NK-92 (cell line): ENCODE results near the gene MYD88.
"Not testable (repeated sequence)": the region's sequence is repeated elsewhere in the genome, so short reads cannot be mapped to it uniquely, and the experiment has no call there.

Source experiments
- DNase-seq: peaks from one replicate; lab custom pipeline; 2025; ENCODE audit not compliant: unreplicated experiment; lab: John Stamatoyannopoulos, UW

MYD88 gene

DNA sequence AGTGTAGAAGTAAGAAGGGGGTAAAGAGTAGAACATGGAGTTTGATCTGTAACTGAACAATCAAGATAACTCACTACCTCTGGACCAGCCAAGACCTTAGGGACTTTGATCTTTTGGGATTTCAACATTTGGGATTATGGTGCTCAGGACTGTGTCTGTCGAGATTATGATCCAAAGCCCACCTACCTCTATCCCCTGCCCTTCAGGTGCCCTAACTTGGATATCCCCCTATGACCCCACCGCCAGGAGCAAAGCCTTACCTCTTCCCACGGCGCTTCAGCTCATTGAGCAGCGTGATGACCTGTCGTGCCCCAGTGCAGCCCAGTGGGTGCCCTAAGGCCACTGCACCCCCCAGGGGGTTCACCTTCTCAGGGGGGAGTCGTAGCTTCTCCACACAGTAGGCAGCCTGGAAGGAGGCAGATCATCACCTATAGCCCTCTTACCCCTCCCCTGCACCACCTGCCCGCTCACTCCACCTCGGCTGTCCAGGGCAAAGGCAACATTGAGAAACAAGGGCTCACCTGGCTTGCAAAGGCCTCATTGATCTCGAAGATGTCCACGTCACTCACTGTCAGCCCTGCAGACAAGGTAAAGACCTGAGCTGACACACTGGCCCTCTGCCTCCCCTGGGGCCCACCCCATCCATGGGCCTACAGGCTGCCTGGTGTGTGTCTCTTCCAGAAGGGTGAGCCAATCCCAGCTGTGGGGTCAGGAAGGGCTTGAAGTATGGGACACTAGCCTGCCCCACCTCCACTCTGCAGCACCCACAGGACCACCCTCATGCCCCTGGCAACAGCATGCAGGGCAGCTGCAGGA lies 12.9 kb upstream of the MYD88 start:
- DNase-seq = no peak

DNA sequence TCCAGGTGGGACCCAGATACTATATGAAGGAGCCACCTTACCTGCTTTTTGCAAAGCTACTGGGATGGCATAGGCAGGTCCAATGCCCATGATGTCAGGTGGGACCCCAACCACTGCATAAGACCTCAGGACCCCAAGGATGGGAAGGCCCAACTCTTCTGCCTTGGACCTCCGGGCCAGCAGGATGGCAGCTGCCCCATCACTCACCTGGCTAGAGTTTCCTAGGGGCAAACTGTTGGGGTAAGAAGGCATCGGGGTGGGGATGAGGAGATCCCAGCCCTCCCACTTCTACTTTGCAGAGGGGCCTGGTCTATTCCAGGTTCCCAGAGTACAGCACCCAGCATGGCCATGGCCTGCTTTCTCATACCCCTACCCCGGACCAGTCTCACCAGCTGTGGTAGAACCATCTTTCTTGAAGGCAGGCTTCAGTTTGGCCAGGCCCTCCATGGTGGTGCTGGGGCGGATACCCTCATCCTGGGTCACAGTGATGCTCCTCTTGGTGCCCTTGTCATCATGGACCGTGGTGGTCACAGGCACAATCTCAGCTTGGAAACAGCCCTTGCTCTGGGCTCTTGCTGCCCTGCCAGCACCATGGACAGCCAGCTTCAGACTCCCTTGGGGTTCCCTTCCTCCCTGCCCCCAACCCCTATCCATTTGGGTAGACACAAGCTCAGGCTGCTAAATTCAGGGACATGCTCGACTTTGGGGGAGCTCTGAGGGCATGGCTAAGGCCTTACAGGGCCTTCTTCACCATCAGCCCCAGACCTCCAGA lies 12.2 kb upstream of the MYD88 start:
- no peak for DNase-seq

DNA sequence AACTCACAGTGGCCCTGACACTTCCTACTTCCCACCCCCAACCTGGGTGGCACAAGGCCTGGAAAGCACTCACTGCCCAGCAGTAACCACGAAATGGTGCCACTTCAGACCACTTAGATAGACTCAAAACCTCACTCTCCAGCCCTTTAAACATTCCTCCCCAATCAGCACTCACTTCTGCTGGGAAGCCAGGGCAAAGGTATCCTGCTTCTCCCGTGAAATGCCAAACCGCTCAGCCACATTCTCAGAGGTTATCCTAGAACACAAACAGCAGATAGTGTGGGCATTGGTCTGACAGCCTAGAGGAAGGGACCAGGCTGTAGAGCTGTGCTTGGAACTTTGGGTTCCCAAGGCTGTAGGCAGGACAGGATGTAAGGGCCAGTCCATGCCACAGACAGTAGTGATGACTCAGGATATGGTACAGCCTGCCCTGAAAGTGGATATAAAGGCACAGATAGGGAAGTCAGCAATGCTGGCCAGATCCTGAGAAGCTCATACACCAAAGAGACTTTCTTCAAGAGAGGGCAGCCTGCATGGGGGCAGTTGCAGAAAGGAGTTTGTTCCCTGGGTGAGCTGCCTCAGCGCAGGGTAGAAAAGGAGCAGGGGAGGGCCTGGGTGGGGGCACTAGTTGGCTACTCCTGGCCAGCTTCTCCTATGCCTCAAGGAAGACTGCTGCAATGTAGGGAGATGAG lies 10.7 kb upstream of the MYD88 start:
- DNase-seq = no peak

DNA sequence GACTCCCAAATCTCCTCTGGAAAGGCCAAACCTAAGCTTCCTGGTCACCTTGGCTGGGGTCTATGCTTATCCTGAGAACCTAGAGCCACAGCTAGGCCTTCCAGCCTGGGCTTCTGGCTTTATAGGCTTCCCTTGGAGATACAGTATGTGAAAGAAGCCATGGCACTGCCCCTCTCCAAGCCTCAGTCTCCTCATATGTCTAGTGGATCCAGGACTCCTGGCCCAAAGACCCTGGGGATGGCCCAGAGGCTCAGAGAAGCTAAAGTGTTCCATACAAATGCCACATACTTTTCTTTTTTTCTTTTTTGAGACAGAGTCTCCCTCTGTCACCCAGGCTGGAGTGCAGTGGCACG lies 10.2 kb upstream of the MYD88 start:
- DNase-seq = no peak

DNA sequence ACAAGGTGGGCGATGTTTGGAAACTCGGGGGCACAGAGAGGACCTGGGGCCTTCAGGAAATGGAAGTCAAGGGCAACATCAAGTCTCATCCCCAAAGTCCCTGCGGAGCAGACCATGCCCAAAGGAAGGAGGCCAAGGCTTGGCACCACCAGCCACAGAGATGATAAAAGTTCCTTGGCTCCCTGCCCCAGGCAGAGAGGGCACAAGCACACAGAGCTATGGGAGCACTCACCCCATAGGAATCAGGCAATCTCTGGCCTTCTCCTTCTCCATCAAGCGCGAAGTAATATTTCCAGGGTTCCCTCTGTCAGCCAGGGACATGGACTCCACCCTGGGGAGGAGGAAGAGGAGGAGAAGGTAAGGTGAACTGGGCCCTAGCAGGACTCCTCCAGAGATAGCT lies 9.4 kb upstream of the MYD88 start:
- DNase-seq = no peak

DNA sequence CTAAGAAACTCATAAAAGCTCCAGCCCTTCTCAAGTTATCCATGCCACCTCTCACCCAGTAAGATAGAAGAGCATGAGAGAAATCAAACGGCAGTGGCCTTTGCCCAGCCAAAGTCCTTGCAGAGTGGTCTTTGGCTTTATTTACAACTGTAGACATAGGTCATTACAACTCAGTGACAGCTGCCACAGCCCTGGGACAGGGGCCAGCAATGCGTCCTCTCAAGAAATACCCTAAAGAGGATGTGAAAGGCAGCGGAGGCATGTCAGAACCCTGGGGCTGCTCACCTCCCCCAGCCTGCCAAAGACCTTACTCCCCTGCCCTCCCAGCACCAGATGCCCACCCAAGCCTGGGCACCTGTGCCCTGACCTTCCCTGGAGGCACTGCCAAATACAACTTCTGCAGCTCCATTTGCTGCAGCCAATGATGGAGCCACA lies 7.8 kb upstream of the MYD88 start:
- no peak for DNase-seq

DNA sequence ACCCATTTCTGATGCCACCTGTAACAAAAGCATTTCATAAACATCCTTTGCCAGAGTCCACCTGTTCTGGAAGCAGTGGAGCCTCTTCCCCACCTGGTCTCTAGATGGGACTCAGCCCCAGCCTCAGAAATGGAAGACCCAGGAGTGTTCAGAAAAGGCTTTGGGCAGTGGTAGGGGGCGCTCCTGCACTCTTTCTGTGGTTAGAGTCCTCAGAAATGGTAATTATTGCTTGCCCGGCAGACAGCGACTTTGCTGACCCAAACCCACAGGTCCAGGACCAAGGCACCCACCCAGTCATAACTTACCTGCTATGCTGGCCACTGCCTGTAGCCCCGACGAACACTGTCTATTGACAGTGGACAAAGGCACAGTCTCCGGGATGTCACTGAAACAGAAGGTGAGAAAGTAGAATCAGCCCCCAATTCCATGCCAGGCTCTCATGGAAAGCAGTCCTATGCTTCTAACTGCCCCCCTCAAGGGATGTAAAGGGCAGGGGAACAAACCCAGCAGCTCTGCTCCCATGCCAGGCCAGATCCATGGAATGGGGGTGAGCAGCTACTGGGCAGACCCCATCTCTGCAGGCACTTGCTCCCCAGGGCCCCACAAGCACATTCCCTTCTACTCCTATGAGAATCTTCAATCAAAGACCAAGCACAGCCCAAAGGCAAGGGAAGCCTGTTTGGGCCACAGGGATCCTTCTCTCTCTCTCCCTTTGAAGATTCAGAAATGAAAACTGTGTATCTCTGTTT lies 6.7 kb upstream of the MYD88 start:
- DNase-seq = no peak

DNA sequence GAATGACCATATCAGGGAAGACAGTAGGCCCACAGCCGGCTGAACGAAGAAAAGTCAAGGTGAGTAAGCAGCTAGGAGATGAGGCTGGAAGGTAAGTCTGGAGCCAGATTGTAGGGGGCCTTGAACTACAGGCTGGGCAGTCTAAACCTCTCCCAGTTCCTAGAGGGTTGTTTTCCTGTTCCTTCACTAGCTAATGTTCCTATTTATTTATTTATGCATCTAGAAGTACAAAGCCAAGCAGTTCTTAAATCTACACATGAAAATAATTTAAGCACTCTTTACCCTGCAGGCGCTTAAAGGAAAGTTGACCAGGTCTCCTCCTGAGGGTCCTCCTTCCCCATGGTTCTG lies 5.3 kb upstream of the MYD88 start:
- DNase-seq = no peak

DNA sequence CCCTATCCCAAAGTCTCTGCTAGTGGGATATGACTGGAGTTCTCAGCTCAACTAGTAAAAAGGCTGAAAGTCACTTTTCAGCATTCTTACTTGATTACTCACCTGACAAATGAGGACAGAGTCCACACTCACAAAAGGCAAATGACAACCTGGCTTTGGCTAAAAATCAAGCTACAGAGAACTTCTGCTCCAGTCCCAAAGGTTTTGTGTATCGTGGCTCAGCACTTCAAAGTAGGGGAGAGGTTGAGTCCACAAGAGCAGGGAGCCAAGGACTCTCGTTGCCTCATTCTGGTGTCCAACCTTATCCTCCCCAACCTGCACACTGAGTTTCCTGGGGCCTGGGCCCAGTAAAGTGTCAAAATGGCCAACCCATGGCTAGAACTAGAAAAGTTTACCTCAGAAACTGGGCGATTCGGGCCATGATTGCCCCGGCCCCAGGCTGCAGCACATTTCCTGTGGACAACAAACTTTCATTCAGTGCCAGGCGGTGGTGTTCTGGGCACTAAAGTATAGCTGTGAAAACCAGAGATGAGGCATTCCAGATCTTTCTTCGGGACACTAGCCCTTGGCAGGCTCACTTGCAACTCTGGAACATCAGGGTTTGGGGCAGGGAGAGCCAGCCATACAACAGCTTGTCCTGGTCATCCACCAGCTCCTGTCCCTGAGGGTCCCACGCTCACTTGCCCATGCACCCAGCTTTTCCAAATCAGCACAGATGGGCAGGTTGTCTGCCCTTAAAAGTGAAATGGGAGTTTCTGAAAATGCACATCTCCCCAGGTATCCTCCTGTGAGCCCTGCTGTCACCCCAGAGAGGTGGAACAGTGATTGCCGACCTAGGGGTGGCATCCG lies 4.7 kb upstream of the MYD88 start:
- DNase-seq = no peak

DNA sequence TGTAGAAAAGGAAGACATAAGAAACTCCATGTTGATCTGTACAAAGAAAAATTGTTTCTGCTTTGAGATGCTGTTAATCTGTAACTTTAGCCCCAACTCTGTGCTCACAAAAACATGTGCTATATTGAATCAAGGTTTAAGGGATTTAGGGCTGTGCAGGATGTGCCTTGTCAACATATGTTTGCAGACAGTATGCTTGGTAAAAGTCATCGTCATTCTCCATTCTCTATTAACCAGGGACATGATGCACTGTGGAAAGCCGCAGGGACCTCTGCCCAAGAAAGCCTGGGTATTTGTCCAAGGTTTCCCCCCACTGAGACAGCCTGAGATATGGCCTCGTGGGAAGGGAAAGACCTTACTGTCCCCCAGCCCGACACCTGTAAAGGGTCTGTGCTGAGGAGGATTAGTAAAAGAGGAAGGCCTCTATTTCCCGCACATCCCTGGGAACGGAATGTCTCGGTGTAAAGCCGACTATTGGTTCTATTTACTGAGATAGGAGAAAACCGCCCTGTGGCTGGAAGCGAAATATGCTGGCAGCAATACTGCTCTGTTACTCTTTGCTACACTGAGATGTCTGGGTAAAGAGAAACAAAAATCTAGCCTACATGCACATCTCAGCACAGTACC lies 3.8 kb upstream of the MYD88 start:
- not testable (repeated sequence) for DNase-seq

DNA sequence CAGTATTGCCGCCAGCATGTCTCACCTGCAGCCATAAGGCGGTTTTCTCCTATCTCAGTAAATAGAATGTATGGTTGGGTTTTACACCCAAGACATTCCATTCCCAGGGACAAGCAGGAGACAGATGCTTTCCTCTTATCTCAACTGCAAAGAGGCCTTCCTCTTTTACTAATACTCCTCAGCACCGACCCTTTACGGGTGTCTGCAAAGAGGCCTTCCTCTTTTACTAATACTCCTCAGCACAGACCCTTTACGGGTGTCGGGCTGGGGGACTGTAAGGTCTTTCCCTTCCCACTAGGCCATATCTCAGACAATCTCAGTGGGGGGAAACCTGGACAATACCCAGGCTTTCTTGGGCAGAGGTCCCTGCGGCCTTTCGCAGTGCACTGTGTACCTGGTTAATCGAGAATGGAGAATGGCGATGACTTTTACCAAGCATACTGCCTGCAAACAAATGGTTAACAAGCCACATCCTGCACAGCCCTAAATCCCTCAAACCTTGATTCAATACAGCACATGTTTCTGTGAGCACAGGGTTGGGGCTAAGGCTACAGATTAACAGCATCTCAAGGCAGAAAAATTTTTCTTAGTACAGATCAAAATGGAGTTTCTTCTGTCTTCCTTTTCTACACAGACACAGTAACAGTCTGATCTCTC lies 2.7 kb upstream of the MYD88 start:
- DNase-seq = not testable (repeated sequence)

DNA sequence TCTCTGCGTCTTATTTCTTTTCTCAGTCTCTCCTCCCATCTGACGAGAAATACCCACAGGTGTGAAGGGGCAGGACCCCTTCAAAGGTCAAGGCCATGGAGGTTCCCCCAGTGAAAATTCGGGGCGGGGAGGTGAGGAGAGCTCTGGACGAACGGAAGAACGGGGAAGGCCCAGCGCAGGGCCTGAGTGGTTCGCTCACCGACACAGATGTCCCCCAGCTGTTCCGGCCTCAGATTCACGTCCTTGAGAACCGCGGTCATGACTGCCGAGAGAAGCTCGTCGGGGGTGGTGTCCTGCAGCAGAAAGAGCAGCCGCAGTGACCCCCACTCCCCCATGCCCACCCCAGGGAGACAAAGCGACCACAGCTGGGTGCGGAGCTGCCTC lies 2.1 kb upstream of the MYD88 start:
- DNase-seq = no peak

DNA sequence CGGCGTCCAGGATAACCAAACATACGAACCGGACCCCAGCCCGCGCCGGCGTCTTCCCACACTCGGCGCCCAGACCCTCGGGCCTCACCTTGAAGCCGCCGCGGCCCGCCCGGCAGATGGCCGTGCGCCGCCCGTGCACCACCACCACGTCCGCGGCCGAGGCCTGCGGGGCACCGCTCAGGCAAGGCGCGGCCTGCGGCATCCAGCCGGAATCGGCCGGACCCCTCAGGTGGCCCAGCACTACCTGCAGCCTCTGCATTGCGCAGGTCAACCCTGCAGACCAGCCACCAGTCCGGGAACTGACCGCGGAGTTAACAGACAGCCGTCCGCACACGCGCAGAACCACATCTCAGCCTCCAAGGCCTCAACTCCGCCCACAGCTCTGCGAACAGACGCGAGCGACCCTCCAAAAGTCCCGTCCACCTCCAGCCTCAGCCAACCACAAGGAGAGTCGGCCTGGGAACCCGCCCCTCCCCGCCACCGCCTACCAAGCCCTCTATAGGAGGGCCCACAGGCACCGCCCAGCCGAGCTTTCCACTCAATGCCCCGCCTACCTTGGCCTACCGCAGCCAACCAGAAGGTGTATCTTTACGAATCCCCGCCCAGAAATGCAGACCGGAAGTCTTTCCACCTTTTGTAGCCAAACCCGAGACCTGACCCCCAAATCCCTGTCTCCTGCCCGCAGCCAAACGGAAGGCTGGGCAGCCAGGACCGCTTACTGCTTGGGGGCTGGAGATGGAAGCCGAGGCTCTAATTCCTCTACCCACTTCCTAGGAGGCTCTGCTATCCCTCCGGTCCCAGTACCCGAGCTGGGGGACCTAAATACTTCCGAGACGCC lies 1.5 kb upstream of the MYD88 start, which contains the start of gene ACAA1:
Gene ACAA1 (minus strand): TSS at position 351 of the 838 bp plus-strand sequence. CDS start 92 bp downstream, at position 259.
- DNase-seq = peak; percentile 93

DNA sequence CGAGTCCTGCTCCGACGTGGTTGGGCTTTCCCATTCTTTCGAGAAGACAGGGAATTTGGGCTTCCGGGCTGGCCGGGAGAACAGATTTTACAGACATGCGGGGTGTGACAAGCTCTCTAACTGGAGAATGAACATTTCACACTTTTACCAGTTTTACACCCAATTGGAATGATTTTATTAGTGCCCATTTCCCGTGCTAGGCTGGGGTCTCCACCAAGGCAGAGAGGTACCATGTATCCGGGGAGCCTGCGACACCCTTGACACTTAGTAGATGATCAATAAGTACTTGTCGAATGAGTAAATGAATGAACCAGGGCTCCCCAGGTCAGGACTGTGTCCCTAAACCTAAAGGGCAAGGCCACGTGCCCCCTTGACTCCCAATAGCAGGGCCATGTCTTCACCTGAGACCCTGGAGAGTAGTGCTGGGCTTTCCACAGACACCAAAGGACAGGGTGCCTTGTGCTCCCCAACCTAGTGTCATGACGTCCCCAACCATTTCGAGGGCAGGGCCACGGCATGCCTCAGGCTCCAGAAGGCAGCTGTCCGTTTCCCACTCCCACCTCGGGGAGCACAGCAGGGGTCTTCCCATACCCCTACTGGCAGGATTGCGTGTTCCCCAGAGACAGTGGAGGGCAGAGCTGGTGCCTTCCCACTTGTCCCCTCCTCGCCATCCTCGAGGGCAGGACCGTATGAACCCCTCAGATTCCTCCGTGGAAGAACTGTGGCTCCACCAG lies 679 bp upstream of the MYD88 start:
- no peak for DNase-seq

DNA sequence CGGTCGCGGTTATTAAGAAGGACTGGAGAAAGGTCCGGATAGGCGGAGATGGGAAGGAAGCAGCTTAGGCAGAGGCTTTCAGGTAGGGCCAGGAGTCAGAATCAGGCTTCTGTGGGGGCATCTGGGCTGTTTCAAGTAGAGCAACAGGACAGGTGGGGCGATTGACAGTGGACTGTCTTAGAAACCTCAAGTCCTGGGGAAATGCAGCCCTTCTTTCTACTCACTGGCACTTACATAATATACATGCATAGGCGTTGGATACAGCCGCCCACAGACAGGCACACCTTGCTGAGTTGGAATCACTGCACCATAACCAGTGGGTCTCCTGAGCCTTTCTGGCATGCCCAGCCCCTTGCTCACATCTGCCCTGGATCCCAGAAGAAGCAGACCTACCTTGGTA lies 730 bp downstream of the MYD88 start:
- DNase-seq = no peak

DNA sequence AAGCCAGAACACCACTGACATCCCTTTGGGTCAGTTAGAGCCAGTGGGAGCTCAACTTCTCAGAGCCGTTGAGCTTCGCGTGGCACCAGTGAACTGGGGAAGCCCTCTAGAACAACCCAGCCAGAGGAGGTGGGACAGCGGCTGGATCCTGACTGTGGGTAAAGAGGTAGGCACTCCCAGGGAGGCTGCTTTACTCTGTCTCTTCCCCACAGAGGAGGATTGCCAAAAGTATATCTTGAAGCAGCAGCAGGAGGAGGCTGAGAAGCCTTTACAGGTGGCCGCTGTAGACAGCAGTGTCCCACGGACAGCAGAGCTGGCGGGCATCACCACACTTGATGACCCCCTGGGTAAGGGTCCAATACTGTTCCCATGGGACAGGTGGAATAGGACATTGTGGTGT lies 1.2 kb downstream of the MYD88 start:
- DNase-seq = no peak

DNA sequence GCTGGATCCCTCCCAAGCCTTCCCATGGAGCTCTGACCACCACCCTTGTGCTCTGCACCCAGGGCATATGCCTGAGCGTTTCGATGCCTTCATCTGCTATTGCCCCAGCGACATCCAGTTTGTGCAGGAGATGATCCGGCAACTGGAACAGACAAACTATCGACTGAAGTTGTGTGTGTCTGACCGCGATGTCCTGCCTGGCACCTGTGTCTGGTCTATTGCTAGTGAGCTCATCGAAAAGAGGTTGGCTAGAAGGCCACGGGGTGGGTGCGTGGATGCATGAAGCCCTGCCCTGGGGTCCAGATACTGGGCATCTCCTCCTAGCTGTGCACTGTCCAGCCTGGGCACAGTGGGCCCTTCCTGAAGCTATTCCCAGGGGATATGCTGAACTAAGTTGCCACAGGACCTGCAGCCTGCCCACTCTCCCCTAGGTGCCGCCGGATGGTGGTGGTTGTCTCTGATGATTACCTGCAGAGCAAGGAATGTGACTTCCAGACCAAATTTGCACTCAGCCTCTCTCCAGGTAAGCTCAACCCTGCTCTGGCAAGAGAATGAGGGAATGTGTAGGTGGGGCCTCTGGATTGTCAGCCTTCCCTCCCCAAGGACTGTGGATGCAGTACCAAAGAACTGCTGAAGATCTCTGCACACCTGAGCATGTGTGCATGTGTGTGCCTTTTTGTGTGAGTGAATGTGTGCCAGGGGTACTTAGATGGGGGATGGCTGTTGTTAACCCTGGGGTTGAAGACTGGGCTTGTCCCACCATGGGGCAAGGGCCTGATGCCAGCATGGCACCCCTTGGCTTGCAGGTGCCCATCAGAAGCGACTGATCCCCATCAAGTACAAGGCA lies 2.1 kb downstream of the MYD88 start:
- no peak for DNase-seq
